Breast epithelium (tissue), 4 donors: ENCODE measurements around the gene ZNF488. TPM values are rescaled to one million over a fixed set of nuclear protein-coding genes. Genes with fewer than 3 reads are reported as not detected.

ENCODE experiments used
- DNase-seq, 2 donors: peaks; one replicate each; pipeline ENCODE4 v3.0.0-alpha.2; 2019; ENCODE audit warnings: low spot score in 2 of 2
- H3K27ac ChIP-seq, 2 donors: fragments of 200-600 bp; sonication (generic) in 1 of 2; one replicate each; pipeline ENCODE4 v1.5.1; 2016 to 2019; ENCODE audit warnings: mild to moderate bottlenecking in 1 of 2
- H3K27me3 ChIP-seq, 2 donors: fragments of 200-600 bp; sonication (generic) in 1 of 2; one replicate each; pipeline versions ENCODE4 v1.5.1 to v1.6.0; 2017 to 2019; ENCODE audit warnings: control low read depth in 1 of 2, mild to moderate bottlenecking in 1 of 2
- H3K36me3 ChIP-seq: fragments of 200-600 bp; one replicate; pipeline ENCODE4 v1.5.1; 2019
- H3K4me1 ChIP-seq, 2 donors: fragments of 200-600 bp; sonication (generic); one replicate each; pipeline ENCODE4 v1.5.1; 2016 to 2019; ENCODE audit warnings: control low read depth in 1 of 2
- H3K4me3 ChIP-seq, 3 donors: fragments of 200-600 bp; sonication (generic); 1 replicate in 2 of 3; 2 replicates in 1 of 3; pipeline ENCODE4 v1.5.1; 2016 to 2019; ENCODE audit warnings: mild to moderate bottlenecking in 3 of 3, moderate library complexity in 2 of 3
- H3K9me3 ChIP-seq, 2 donors: fragments of 200-600 bp; sonication (generic) in 1 of 2; one replicate each; pipeline ENCODE4 v1.5.1; 2016 to 2019; ENCODE audit warnings: control low read depth in 1 of 2
- CTCF ChIP-seq, 3 donors: fragments of 450-650 bp; IDR thresholded peaks; one replicate each; pipeline ENCODE4 v1.5.1; 2016 to 2017; ENCODE audit warnings: antibody characterized with exemption in 3 of 3, mild to moderate bottlenecking in 3 of 3, moderate library complexity in 3 of 3
- POLR2A ChIP-seq: fragments of 450-650 bp; IDR thresholded peaks from one replicate; pipeline ENCODE4 v1.6.1; 2016; ENCODE audit warnings: antibody characterized with exemption, mild to moderate bottlenecking, moderate library complexity
- POLR2AphosphoS5 ChIP-seq, 3 donors: sonication (generic); formaldehyde crosslinking; IDR thresholded peaks; one replicate each; pipeline ENCODE4 v1.6.1; 2017; ENCODE audit warnings: antibody characterized with exemption in 3 of 3
- intact Hi-C: fragments of 100-400 bp; cut with DNase I; formaldehyde crosslinking; loops from one replicate; pipeline ENCODE4 v1.15.1; 2023; ENCODE audit warnings: low total_unique reads
- total RNA-seq, 3 donors: library from RNA; depleted of rRNA; stranded (reverse); fragments of >200 nt; gene quantifications; one replicate each; pipeline ENCODE4 v1.1.0, GENCODE V29; 2016

Gene ZNF488
- total RNA-seq, 3 donors from 2014 or later: 0.44 TPM; not detected in 2

GRCh38 chr10:47340608-47341170 is 43.4 kb downstream of the ZNF488 start:
- DNase-seq: peak in 1 of 2 donors; percentile 68
- no peaks in the 10 kb centered on the region for H3K9me3 ChIP-seq
- no peaks in the 10 kb centered on the region for H3K27me3 ChIP-seq
- H3K4me3 ChIP-seq: no peak overlapping the region
- no peaks in the 10 kb centered on the region for H3K36me3 ChIP-seq
- intact Hi-C loops: no loop called here
- TF ChIP-seq CTCF (IDR thresholded peaks at IDR 0.05) (peak; percentile 58 to 84 (median 59)), POLR2A (no peak), POLR2AphosphoS5 (IDR thresholded peaks at IDR 0.05) (no peak)
- no peak overlapping the region for H3K27ac ChIP-seq
- no peaks in the 10 kb centered on the region for H3K4me1 ChIP-seq

- H3K27ac ChIP-seq: no peak overlapping the region
- H3K4me3 ChIP-seq: no peak overlapping the region
- no peaks in the 10 kb centered on the region for H3K36me3 ChIP-seq
- H3K27me3 ChIP-seq: no peaks in the 10 kb centered on the region
- H3K9me3 ChIP-seq: no peaks in the 10 kb centered on the region
- no peak for DNase-seq
- intact Hi-C loops: no loop called here
- no peaks in the 10 kb centered on the region for H3K4me1 ChIP-seq
- TF ChIP-seq CTCF (IDR thresholded peaks at IDR 0.05) (no peak), POLR2AphosphoS5 (IDR thresholded peaks at IDR 0.05) (no peak), POLR2A (no peak)
Measured at GRCh38 chr10:47339759-47340607, 44.1 kb downstream of the ZNF488 start.

GRCh38 chr10:47339186-47339735 is 44.8 kb downstream of the ZNF488 start:
- no peak overlapping the region for H3K4me3 ChIP-seq
- H3K9me3 ChIP-seq: no peaks in the 10 kb centered on the region
- no peak overlapping the region for H3K27ac ChIP-seq
- H3K36me3 ChIP-seq: no peaks in the 10 kb centered on the region
- TF ChIP-seq POLR2A: no peak
- no peak for TF ChIP-seq POLR2AphosphoS5 (IDR thresholded peaks at IDR 0.05)
- no peak for TF ChIP-seq CTCF (IDR thresholded peaks at IDR 0.05)
- intact Hi-C loops: no loop called here
- no peaks in the 10 kb centered on the region for H3K27me3 ChIP-seq
- no peak for DNase-seq
- H3K4me1 ChIP-seq: no peaks in the 10 kb centered on the region

GRCh38 chr10:47337310-47337709 is 46.8 kb downstream of the ZNF488 start:
- Histone ChIP-seq H3K27me3 (no peaks in the 10 kb centered on the region), H3K27ac (no peak overlapping the region), H3K9me3 (no peaks in the 10 kb centered on the region), H3K36me3 (no peaks in the 10 kb centered on the region), H3K4me3 (no peak overlapping the region), H3K4me1 (no peaks in the 10 kb centered on the region)
- no peak for DNase-seq
- TF ChIP-seq POLR2AphosphoS5 (IDR thresholded peaks at IDR 0.05) (no peak), POLR2A (no peak), CTCF (IDR thresholded peaks at IDR 0.05) (no peak)
- intact Hi-C loops: no loop called here
